Lung (tissue), 12 donors: ENCODE measurements around the gene RALGPS2. TPM values are rescaled to one million over a fixed set of nuclear protein-coding genes. Genes with fewer than 3 reads are reported as not detected.

Source experiments
- ATAC-seq: fragments of 200-7000 bp; cut with Tn5 transposase; one replicate; pipeline ENCODE4 v1.9.1; 2020; ENCODE audit warnings: moderate number of reproducible peaks; ENCODE audit not compliant: insufficient read depth, low FRiP score
- DNase-seq, 3 donors: peaks; one replicate each; pipeline ENCODE4 v3.0.0-alpha.2; 2013 to 2017
- H3K27ac ChIP-seq, 2 donors: one replicate each; pipeline ENCODE4 v1.5.1; 2013; ENCODE audit warnings: mild to moderate bottlenecking in 2 of 2, moderate library complexity in 2 of 2, control low read depth in 1 of 2, inconsistent platforms in 1 of 2, low read depth in 1 of 2, low read length in 1 of 2
- H3K27me3 ChIP-seq, 3 donors: one replicate each; pipeline ENCODE4 v1.5.1; 2013; ENCODE audit warnings: low read length in 2 of 3; ENCODE audit not compliant: control insufficient read depth in 3 of 3, insufficient read depth in 3 of 3
- H3K36me3 ChIP-seq, 4 donors: one replicate each; pipeline ENCODE4 v1.5.1; 2013; ENCODE audit warnings: low read length in 4 of 4, mild to moderate bottlenecking in 1 of 4, moderate library complexity in 1 of 4; ENCODE audit not compliant: control insufficient read depth in 4 of 4, insufficient read depth in 4 of 4
- H3K4me1 ChIP-seq, 5 donors: one replicate each; pipeline ENCODE4 v1.5.1; 2013; ENCODE audit warnings: low read length in 5 of 5, mild to moderate bottlenecking in 2 of 5, moderate library complexity in 1 of 5; ENCODE audit not compliant: control insufficient read depth in 5 of 5, insufficient read depth in 5 of 5
- H3K4me3 ChIP-seq: one replicate; pipeline ENCODE4 v1.5.1; 2013; ENCODE audit warnings: mild to moderate bottlenecking, control low read depth, moderate library complexity
- H3K9ac ChIP-seq, 2 donors: one replicate each; pipeline ENCODE4 v1.5.1; 2013; ENCODE audit warnings: low read length in 2 of 2, control low read depth in 1 of 2; ENCODE audit not compliant: insufficient read depth in 1 of 2
- H3K9me3 ChIP-seq, 4 donors: one replicate each; pipeline ENCODE4 v1.5.1; 2013; ENCODE audit warnings: low read length in 3 of 4, mild to moderate bottlenecking in 1 of 4, moderate library complexity in 1 of 4; ENCODE audit not compliant: control insufficient read depth in 4 of 4, insufficient read depth in 3 of 4
- WGBS, 2 donors: extraction: QIAGEN DNeasy Blood & Tissue Kit; methylation state at CpG; one replicate each; pipeline ENCODE4 v1.1.7; 2013; 5-methylcytosine and 5-hydroxymethylcytosine counted together
- polyA plus RNA-seq, 2 donors: library from polyadenylated mRNA; stranded (reverse); fragments of 200-250 nt; gene quantifications; one replicate each; pipeline ENCODE4 v1.2.1, GENCODE V29; 2013
- total RNA-seq, 2 donors: library from RNA; depleted of rRNA in 1 of 2; stranded (reverse); fragments of >200 nt in 1 of 2; gene quantifications; one replicate each; pipeline ENCODE4 v1.2.1, GENCODE V29; 2014 to 2021
- TF ChIP-seq, protein P1 (sequence below): IDR thresholded peaks from 2 replicates; pipeline ENCODE4 v1.5.1; 2012; ENCODE audit warnings: mild to moderate bottlenecking; ENCODE audit errors: control extremely low read depth, extremely low read depth
- donor health status: control.
- donor health status: control.
- donor health status: Bipolar disorder and iron deficiency.
- donor health status: healthy.
- donor health status: DM: yes; HTN: yes; CAD: no.

Gene RALGPS2
- total and polyA plus RNA-seq, 4 donors = 1.2 to 33.2 (median 5.1) TPM

DNA sequence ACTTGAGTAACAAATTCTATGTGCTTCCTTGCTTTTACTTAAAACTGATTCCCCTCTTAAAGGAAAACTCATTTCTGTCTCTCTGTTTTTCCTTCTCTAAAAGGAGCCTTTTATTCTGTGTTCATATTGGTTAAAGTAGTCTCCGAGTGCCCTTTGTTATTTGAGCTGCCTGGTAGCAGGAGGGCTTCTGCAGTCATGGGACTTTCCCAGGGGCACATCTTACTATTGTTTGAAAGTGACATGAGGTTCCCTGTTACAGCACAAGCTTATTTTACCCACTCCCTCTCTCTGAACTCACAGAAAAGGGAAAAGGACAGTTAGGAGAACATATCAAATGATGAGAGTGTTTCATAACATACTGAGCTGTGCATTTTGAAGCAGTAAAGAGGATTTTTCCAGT, 203.9 kb downstream of the RALGPS2 start:
- Histone ChIP-seq H3K27ac (no peak overlapping the region), H3K4me3 (no peak overlapping the region), H3K27me3 (no peaks in the 10 kb centered on the region), H3K4me1 (peaks cover 3 to 29% (median 12%) of the 10 kb centered on the region in 5 donors), H3K36me3 (no peaks in the 10 kb centered on the region), H3K9ac (no peak overlapping the region), H3K9me3 (peaks cover 0 to 4% (median 0%) of the 10 kb centered on the region in 4 donors)
- no peak for ATAC-seq
- 66 to 71% methylated on average over 1 of the region's 1 CpG for WGBS, 2 donors
- TF ChIP-seq, protein P1, sequence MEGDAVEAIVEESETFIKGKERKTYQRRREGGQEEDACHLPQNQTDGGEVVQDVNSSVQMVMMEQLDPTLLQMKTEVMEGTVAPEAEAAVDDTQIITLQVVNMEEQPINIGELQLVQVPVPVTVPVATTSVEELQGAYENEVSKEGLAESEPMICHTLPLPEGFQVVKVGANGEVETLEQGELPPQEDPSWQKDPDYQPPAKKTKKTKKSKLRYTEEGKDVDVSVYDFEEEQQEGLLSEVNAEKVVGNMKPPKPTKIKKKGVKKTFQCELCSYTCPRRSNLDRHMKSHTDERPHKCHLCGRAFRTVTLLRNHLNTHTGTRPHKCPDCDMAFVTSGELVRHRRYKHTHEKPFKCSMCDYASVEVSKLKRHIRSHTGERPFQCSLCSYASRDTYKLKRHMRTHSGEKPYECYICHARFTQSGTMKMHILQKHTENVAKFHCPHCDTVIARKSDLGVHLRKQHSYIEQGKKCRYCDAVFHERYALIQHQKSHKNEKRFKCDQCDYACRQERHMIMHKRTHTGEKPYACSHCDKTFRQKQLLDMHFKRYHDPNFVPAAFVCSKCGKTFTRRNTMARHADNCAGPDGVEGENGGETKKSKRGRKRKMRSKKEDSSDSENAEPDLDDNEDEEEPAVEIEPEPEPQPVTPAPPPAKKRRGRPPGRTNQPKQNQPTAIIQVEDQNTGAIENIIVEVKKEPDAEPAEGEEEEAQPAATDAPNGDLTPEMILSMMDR = no peak
- no peak for DNase-seq

DNA sequence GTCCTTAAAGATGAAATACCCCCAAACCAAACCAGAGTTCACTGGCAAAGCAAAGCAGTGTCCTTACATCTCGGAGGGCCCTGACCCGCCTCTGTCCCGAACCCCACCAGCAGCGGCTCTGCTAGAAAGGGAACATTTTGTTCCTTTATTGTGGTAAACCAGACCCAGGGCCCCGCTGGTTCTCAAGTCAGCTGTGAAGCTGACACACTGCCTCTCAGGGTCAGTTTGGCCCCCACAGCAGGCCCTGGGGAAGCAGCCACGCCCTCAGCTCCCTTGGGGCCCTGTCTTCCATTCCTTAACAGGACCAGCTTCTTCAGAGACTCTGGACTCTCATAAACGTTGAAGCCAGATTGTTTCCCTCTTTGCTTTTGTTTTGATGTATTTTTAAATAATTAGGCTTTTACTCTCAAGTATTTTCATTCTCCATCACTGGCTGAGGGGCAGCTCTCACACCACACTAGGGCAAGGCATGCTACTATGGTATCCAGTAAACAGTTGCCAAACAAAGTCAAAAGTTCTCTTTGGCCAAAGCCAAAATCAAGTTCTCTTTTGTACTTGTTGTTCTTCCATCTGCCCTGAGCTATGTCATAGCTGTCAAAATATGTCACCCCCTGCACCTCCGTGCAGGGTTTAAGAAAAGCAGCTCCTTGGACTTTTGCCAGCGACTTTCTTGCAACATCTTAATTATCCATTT, 207.0 kb downstream of the RALGPS2 start:
- Histone ChIP-seq H3K27ac (peak overlapping the region; percentile 35 to 70), H3K4me1 (peaks cover 5 to 38% (median 12%) of the 10 kb centered on the region in 5 donors), H3K9ac (no peak overlapping the region), H3K36me3 (no peaks in the 10 kb centered on the region), H3K27me3 (no peaks in the 10 kb centered on the region), H3K9me3 (no peaks in the 10 kb centered on the region), H3K4me3 (no peak overlapping the region)
- ATAC-seq (peak; percentile 25), DNase-seq (peak; percentile 85 to 97 (median 97))
- TF ChIP-seq, protein P1 = no peak
- 32 to 38% methylated on average over 9 of the region's 9 CpGs for WGBS, 2 donors

DNA sequence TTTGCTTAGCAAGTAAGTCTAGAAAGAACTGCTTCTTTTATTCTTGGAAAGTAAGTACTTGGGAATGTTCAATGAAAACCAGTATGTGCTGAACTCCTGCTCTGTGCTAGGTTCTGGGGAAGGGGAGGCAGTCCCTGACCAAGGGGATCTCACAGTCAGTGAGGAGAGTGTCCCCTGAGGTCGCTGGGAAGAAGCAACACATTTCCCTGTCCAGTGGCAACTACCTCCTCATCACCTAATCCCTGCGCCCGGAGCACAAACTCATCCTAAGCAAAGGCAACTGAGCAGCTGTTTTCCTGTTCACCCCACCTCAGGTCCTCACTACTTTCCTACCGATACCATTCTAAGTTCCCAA, 207.5 kb downstream of the RALGPS2 start:
- H3K27me3 ChIP-seq = no peaks in the 10 kb centered on the region
- H3K4me1 ChIP-seq = peaks cover 5 to 39% (median 12%) of the 10 kb centered on the region in 5 donors
- no peak overlapping the region for H3K4me3 ChIP-seq
- ATAC-seq (no peak), DNase-seq (no peak)
- TF ChIP-seq, protein P1 = no peak
- H3K36me3 ChIP-seq = no peaks in the 10 kb centered on the region
- WGBS, 2 donors = 67 to 83% methylated on average over 4 of the region's 4 CpGs
- H3K9me3 ChIP-seq = no peaks in the 10 kb centered on the region
- no peak overlapping the region for H3K9ac ChIP-seq
- peak overlapping the region in 1 of 2 donors; percentile 74 for H3K27ac ChIP-seq
